GM04504 (cell line): Measurements from ENCODE around the gene JMJD1C.
A peak's percentile ranks its signal among the peaks of the same experiment; 100 is the strongest.
"Not testable (repeated sequence)": the region's sequence is repeated elsewhere in the genome, so short reads cannot be mapped to it uniquely, and the experiment has no call there.

Experiments used
- DNase-seq: peaks from one replicate; pipeline ENCODE4 v3.0.0-alpha.2; 2012; ENCODE audit warnings: low read depth

The JMJD1C gene

GRCh38 chr10:63348245-63348850, 117.4 kb downstream of the JMJD1C start:
- DNase-seq: no peak

GRCh38 chr10:63346015-63346441, 119.7 kb downstream of the JMJD1C start:
- DNase-seq: no peak

GRCh38 chr10:63344269-63344668, 121.5 kb downstream of the JMJD1C start:
- DNase-seq: no peak

GRCh38 chr10:63343476-63343875, 122.3 kb downstream of the JMJD1C start:
- DNase-seq: peak; percentile 29

- not testable (repeated sequence) for DNase-seq
Observed at GRCh38 chr10:63339640-63340039, 126.1 kb downstream of the JMJD1C start.

GRCh38 chr10:63337455-63338251, 128.1 kb downstream of the JMJD1C start:
- DNase-seq: no peak

- DNase-seq: no peak
Observed at GRCh38 chr10:63331586-63331985, 134.2 kb downstream of the JMJD1C start.

GRCh38 chr10:63324495-63324854, 141.3 kb downstream of the JMJD1C start:
- no peak for DNase-seq

GRCh38 chr10:63323701-63324494, 141.9 kb downstream of the JMJD1C start:
- no peak for DNase-seq

- DNase-seq: no peak
Observed at GRCh38 chr10:63320683-63321082, 145.1 kb downstream of the JMJD1C start.

- DNase-seq: no peak
Observed at GRCh38 chr10:63319231-63319630, 146.5 kb downstream of the JMJD1C start.

- DNase-seq: no peak
Observed at GRCh38 chr10:63318491-63318890, 147.3 kb downstream of the JMJD1C start.

- DNase-seq: no peak
Observed at GRCh38 chr10:63314020-63314419, 151.8 kb downstream of the JMJD1C start.

- DNase-seq: no peak
Observed at GRCh38 chr10:63313066-63313717, 152.6 kb downstream of the JMJD1C start.

GRCh38 chr10:63308628-63309027, 157.1 kb downstream of the JMJD1C start:
- no peak for DNase-seq

- DNase-seq: no peak
Observed at GRCh38 chr10:63304146-63304545, 161.6 kb downstream of the JMJD1C start.

GRCh38 chr10:63300801-63301200, 165.0 kb downstream of the JMJD1C start:
- no peak for DNase-seq

GRCh38 chr10:63297941-63298340, 167.8 kb downstream of the JMJD1C start:
- DNase-seq: no peak

- no peak for DNase-seq
Observed at GRCh38 chr10:63294781-63295180, 171.0 kb downstream of the JMJD1C start.

GRCh38 chr10:63292847-63293246, 172.9 kb downstream of the JMJD1C start:
- DNase-seq: not testable (repeated sequence)

GRCh38 chr10:63288170-63288569, 177.6 kb downstream of the JMJD1C start:
- no peak for DNase-seq

GRCh38 chr10:63286754-63287264, 179.0 kb downstream of the JMJD1C start:
- no peak for DNase-seq
